Stimulated activated CD8-positive, alpha-beta memory T cell treated with anti-CD3 and anti-CD28 coated beads, Interleukin-2, amount 100 ng/mL, for 1 hour (primary cell): ENCODE results near the gene SLC41A1.

ENCODE experiments used
- DNase-seq, 2 donors: peaks; one replicate each; pipeline ENCODE4 v3.0.0-alpha.2; 2020; ENCODE audit warnings: low read depth in 2 of 2

SLC41A1 gene

GRCh38 chr1:205822397-205822796 is 9.4 kb upstream of the SLC41A1 start:
- DNase-seq = no peak

- DNase-seq = no peak
Observed at GRCh38 chr1:205817988-205818387, 5.0 kb upstream of the SLC41A1 start.

GRCh38 chr1:205817364-205817763 is 4.4 kb upstream of the SLC41A1 start:
- no peak for DNase-seq

GRCh38 chr1:205813755-205814058 is 709 bp upstream of the SLC41A1 start:
- DNase-seq = no peak

- no peak for DNase-seq
Observed at GRCh38 chr1:205812271-205812877, 624 bp downstream of the SLC41A1 start.

GRCh38 chr1:205811660-205812059 is 1.3 kb downstream of the SLC41A1 start:
- no peak for DNase-seq

GRCh38 chr1:205810448-205811157 is 2.4 kb downstream of the SLC41A1 start:
- no peak for DNase-seq

- no peak for DNase-seq
Observed at GRCh38 chr1:205809942-205810345, 3.1 kb downstream of the SLC41A1 start.

GRCh38 chr1:205809469-205809868 is 3.5 kb downstream of the SLC41A1 start:
- DNase-seq = no peak

- DNase-seq = no peak
Observed at GRCh38 chr1:205805082-205805711, 7.8 kb downstream of the SLC41A1 start.

- DNase-seq = no peak
Observed at GRCh38 chr1:205804605-205805004, 8.4 kb downstream of the SLC41A1 start.

GRCh38 chr1:205803986-205804385 is 9.0 kb downstream of the SLC41A1 start:
- no peak for DNase-seq

- DNase-seq = no peak
Observed at GRCh38 chr1:205802060-205802459, 10.9 kb downstream of the SLC41A1 start.

- DNase-seq = no peak
Observed at GRCh38 chr1:205800981-205801703, 11.9 kb downstream of the SLC41A1 start.

GRCh38 chr1:205800427-205800826 is 12.6 kb downstream of the SLC41A1 start:
- DNase-seq = no peak

- no peak for DNase-seq
Observed at GRCh38 chr1:205798577-205798976, 14.4 kb downstream of the SLC41A1 start.

- no peak for DNase-seq
Observed at GRCh38 chr1:205797168-205797567, 15.8 kb downstream of the SLC41A1 start.

GRCh38 chr1:205794011-205794730 is 18.8 kb downstream of the SLC41A1 start:
- no peak for DNase-seq

GRCh38 chr1:205792961-205793673 is 19.9 kb downstream of the SLC41A1 start:
- no peak for DNase-seq

GRCh38 chr1:205792481-205792881 is 20.5 kb downstream of the SLC41A1 start:
- no peak for DNase-seq

GRCh38 chr1:205791568-205792180 is 21.3 kb downstream of the SLC41A1 start:
- DNase-seq = peak in 1 of 2 donors; percentile 24
